Thoracic aorta (tissue), 2 donors: Measurements from ENCODE around the gene TRPM3. TPM values are rescaled to one million over a fixed set of nuclear protein-coding genes. Genes with fewer than 3 reads are reported as not detected.

ENCODE experiments used
- ATAC-seq: fragments of 150-250 bp; one replicate; pipeline ENCODE4 v1.8.0; 2017; ENCODE audit warnings: low read depth; ENCODE audit not compliant: insufficient number of reproducible peaks, low FRiP score
- DNase-seq: peaks from one replicate; pipeline ENCODE4 v3.0.0-alpha.2; 2020; ENCODE audit warnings: low spot score
- H3K27ac ChIP-seq, 2 donors: fragments of 200-600 bp; sonication (generic); 1 replicate in 1 of 2; 2 replicates in 1 of 2; pipeline ENCODE4 v1.5.1; 2016; ENCODE audit warnings: mild to moderate bottlenecking in 2 of 2, moderate library complexity in 2 of 2
- H3K27me3 ChIP-seq: fragments of 200-600 bp; sonication (generic); replicated peaks from 2 replicates; pipeline ENCODE4 v1.6.0; 2016; ENCODE audit warnings: mild to moderate bottlenecking; ENCODE audit not compliant: insufficient read depth
- H3K36me3 ChIP-seq: fragments of 200-600 bp; sonication (generic); one replicate; pipeline ENCODE4 v1.5.1; 2016
- H3K4me1 ChIP-seq, 2 donors: fragments of 200-600 bp; sonication (generic); 1 replicate in 1 of 2; 2 replicates in 1 of 2; pipeline versions ENCODE4 v1.5.1 to v1.6.0; 2016; ENCODE audit warnings: low read depth in 2 of 2, mild to moderate bottlenecking in 1 of 2; ENCODE audit not compliant: control insufficient read depth in 1 of 2
- H3K4me3 ChIP-seq: fragments of 200-600 bp; sonication (generic); 2 replicates; pipeline ENCODE4 v1.5.1; 2016; ENCODE audit warnings: mild to moderate bottlenecking
- H3K9me3 ChIP-seq: fragments of 200-600 bp; sonication (generic); 2 replicates; pipeline ENCODE4 v1.5.1; 2016
- CTCF ChIP-seq: fragments of 200-600 bp; sonication (generic); IDR thresholded peaks from one replicate; pipeline ENCODE4 v1.5.1; 2019; ENCODE audit warnings: antibody characterized with exemption
- total RNA-seq, 2 donors: library from RNA; depleted of rRNA; stranded (reverse); fragments of >200 nt; gene quantifications; one replicate each; pipeline versions ENCODE4 v1.1.0 to v1.2.3, GENCODE V29; 2016

Gene TRPM3
- total RNA-seq, 2 donors from 2014 or later, result 2.1 to 5.0 TPM

GRCh38 chr9:70813141-70813540 is 308.3 kb downstream of the TRPM3 start:
- no peak for ATAC-seq
- no peak overlapping the region for H3K27ac ChIP-seq
- no peak overlapping the region for H3K4me3 ChIP-seq
- no peak for DNase-seq
- H3K27me3 ChIP-seq, result no peaks in the 10 kb centered on the region
- H3K4me1 ChIP-seq, result no peaks in the 10 kb centered on the region
- no peaks in the 10 kb centered on the region for H3K36me3 ChIP-seq
- no peak for TF ChIP-seq CTCF
- H3K9me3 ChIP-seq, result no peaks in the 10 kb centered on the region

- Histone ChIP-seq H3K27me3 (no peaks in the 10 kb centered on the region), H3K9me3 (no peaks in the 10 kb centered on the region), H3K4me1 (no peaks in the 10 kb centered on the region), H3K4me3 (no peak overlapping the region), H3K36me3 (no peaks in the 10 kb centered on the region), H3K27ac (no peak overlapping the region)
- no peak for TF ChIP-seq CTCF
- ATAC-seq, result no peak
- no peak for DNase-seq
Observed at GRCh38 chr9:70811638-70812037, 309.8 kb downstream of the TRPM3 start.

GRCh38 chr9:70806875-70807274 is 314.5 kb downstream of the TRPM3 start:
- ATAC-seq (no peak), DNase-seq (no peak)
- Histone ChIP-seq H3K4me1 (no peaks in the 10 kb centered on the region), H3K27ac (no peak overlapping the region), H3K4me3 (no peak overlapping the region), H3K27me3 (no peaks in the 10 kb centered on the region), H3K9me3 (no peaks in the 10 kb centered on the region), H3K36me3 (no peaks in the 10 kb centered on the region)
- no peak for TF ChIP-seq CTCF

- DNase-seq (no peak), ATAC-seq (no peak)
- H3K27me3 ChIP-seq, result no peaks in the 10 kb centered on the region
- H3K27ac ChIP-seq, result no peak overlapping the region
- TF ChIP-seq CTCF, result no peak
- no peaks in the 10 kb centered on the region for H3K4me1 ChIP-seq
- H3K36me3 ChIP-seq, result no peaks in the 10 kb centered on the region
- no peak overlapping the region for H3K4me3 ChIP-seq
- no peaks in the 10 kb centered on the region for H3K9me3 ChIP-seq
Observed at GRCh38 chr9:70805949-70806348, 315.5 kb downstream of the TRPM3 start.

- no peaks in the 10 kb centered on the region for H3K27me3 ChIP-seq
- ATAC-seq, result no peak
- no peaks in the 10 kb centered on the region for H3K9me3 ChIP-seq
Observed at GRCh38 chr9:70802758-70803436, 318.5 kb downstream of the TRPM3 start.

More at GRCh38 chr9:70802758-70803436, 318.5 kb downstream of the TRPM3 start:
- Histone ChIP-seq H3K4me1 (no peaks in the 10 kb centered on the region), H3K36me3 (no peaks in the 10 kb centered on the region), H3K27ac (no peak overlapping the region), H3K4me3 (no peak overlapping the region)
- DNase-seq, result no peak
- TF ChIP-seq CTCF, result no peak
